ENCODE results near the gene LRRC4B. TPM values are rescaled to one million over a fixed set of nuclear protein-coding genes. Genes with fewer than 3 reads are reported as not detected.
"Not testable (repeated sequence)": the region's sequence is repeated elsewhere in the genome, so short reads cannot be mapped to it uniquely, and the experiment has no call there.

Gene LRRC4B
- total RNA-seq, 1 donor, result not detected

- no peak for TF ChIP-seq CTCF (IDR thresholded peaks at IDR 0.05; ENCODE audit: insufficient read depth, low read depth, low read length)
- no peak overlapping the region for H3K4me3 ChIP-seq (ENCODE audit: low read depth, low read length)
- DNase-seq (ENCODE audit: low read depth), result no peak
Measured at GRCh38 chr19:50580240-50580639, 12.0 kb upstream of the LRRC4B start.

GRCh38 chr19:50576769-50577168 lies 8.5 kb upstream of the LRRC4B start:
- not testable (repeated sequence) for H3K4me3 ChIP-seq (ENCODE audit: low read depth, low read length); DNase-seq (ENCODE audit: low read depth)

GRCh38 chr19:50573741-50574461 lies 5.7 kb upstream of the LRRC4B start:
- TF ChIP-seq CTCF (IDR thresholded peaks at IDR 0.05; ENCODE audit: insufficient read depth, low read depth, low read length), result no peak
- H3K4me3 ChIP-seq (ENCODE audit: low read depth, low read length), result no peak overlapping the region
- DNase-seq (ENCODE audit: low read depth), result no peak

GRCh38 chr19:50570997-50571396 lies 2.8 kb upstream of the LRRC4B start:
- no peak overlapping the region for H3K4me3 ChIP-seq (ENCODE audit: low read depth, low read length)
- no peak for TF ChIP-seq CTCF (IDR thresholded peaks at IDR 0.05; ENCODE audit: insufficient read depth, low read depth, low read length)
- no peak for DNase-seq (ENCODE audit: low read depth)

- no peak overlapping the region for H3K4me3 ChIP-seq (ENCODE audit: low read depth, low read length)
- TF ChIP-seq CTCF (IDR thresholded peaks at IDR 0.05; ENCODE audit: insufficient read depth, low read depth, low read length), result no peak
- no peak for DNase-seq (ENCODE audit: low read depth)
Measured at GRCh38 chr19:50569938-50570540, 1.8 kb upstream of the LRRC4B start.

- DNase-seq (ENCODE audit: low read depth), result no peak
- TF ChIP-seq CTCF (IDR thresholded peaks at IDR 0.05; ENCODE audit: insufficient read depth, low read depth, low read length), result no peak
- no peak overlapping the region for H3K4me3 ChIP-seq (ENCODE audit: low read depth, low read length)
Measured at GRCh38 chr19:50568728-50569698, 778 bp upstream of the LRRC4B start.

Measured in fibroblast of villous mesenchyme (primary cell).